PC-3 (cell line): ENCODE data around the gene PGC. TPM values are rescaled to one million over a fixed set of nuclear protein-coding genes. Genes with fewer than 3 reads are reported as not detected.

Source experiments
- ATAC-seq: fragments of 200-7000 bp; cut with Tn5 transposase; 2 replicates; pipeline ENCODE4 v1.9.1; 2020; ENCODE audit warnings: mild to moderate bottlenecking, moderate library complexity
- BruUV-seq: library from RNA; stranded (reverse); fragments of 400-500 nt; replicated peaks from 2 replicates; lab custom pipeline; 2021; lab: Mats Ljungman, UMichigan
- CTCF ChIA-PET: fragments of 300-600 bp; sonication (Branson Sonifier 250); formaldehyde crosslinking; loops from one replicate; lab custom pipeline; 2022; ENCODE audit warnings: antibody characterized with exemption; lab: Charles Lee
- POLR2A ChIA-PET: fragments of 300-600 bp; sonication (Branson Sonifier 250); formaldehyde crosslinking; loops from one replicate; lab custom pipeline; 2022; ENCODE audit warnings: antibody characterized with exemption; ENCODE audit not compliant: unreplicated experiment; lab: Charles Lee
- DNase-seq: peaks from one replicate; pipeline ENCODE4 v3.0.0-alpha.2; 2015
- H2AFZ ChIP-seq: fragments of 300-600 bp; sonication (generic); 2 replicates; pipeline ENCODE4 v1.6.0; 2016; ENCODE audit warnings: antibody characterized with exemption, low read length
- H3F3A ChIP-seq: fragments of 300-600 bp; sonication (generic); one replicate; pipeline ENCODE4 v1.6.0; 2017; ENCODE audit warnings: antibody characterized with exemption, low read length, control low read depth, mild to moderate bottlenecking; ENCODE audit not compliant: unreplicated experiment
- H3K27ac ChIP-seq: fragments of 300-600 bp; sonication (generic); 2 replicates; pipeline ENCODE4 v1.5.1; 2016; ENCODE audit warnings: mild to moderate bottlenecking, low read length
- H3K27me3 ChIP-seq: fragments of 300-600 bp; sonication (generic); 2 replicates; pipeline ENCODE4 v1.6.1; 2016; ENCODE audit warnings: low read length, mixed read lengths
- H3K36me3 ChIP-seq: fragments of 300-600 bp; sonication (generic); 2 replicates; pipeline ENCODE4 v1.6.1; 2016; ENCODE audit warnings: low read depth, mixed run types, low read length, mixed read lengths
- H3K4me1 ChIP-seq: fragments of 300-600 bp; sonication (generic); 2 replicates; pipeline ENCODE4 v1.5.1; 2016; ENCODE audit warnings: low read length; ENCODE audit not compliant: insufficient read depth
- H3K4me2 ChIP-seq: fragments of 300-600 bp; sonication (generic); 2 replicates; pipeline ENCODE4 v1.6.0; 2016; ENCODE audit warnings: low read length
- H3K4me3 ChIP-seq: fragments of 300-600 bp; sonication (generic); 2 replicates; pipeline ENCODE4 v1.5.1; 2016; ENCODE audit warnings: mild to moderate bottlenecking, low read length, mixed read lengths
- H3K79me2 ChIP-seq: fragments of 300-600 bp; sonication (generic); 2 replicates; pipeline ENCODE4 v1.6.1; 2017; ENCODE audit warnings: low read length, mixed read lengths
- H3K9ac ChIP-seq: fragments of 300-600 bp; sonication (generic); 2 replicates; pipeline ENCODE4 v1.6.0; 2016; ENCODE audit warnings: mild to moderate bottlenecking, low read length
- H3K9me2 ChIP-seq: fragments of 300-600 bp; sonication (generic); replicated peaks from 2 replicates; pipeline ENCODE4 v1.6.1; 2016; ENCODE audit warnings: mixed run types, low read length, mixed read lengths
- H3K9me3 ChIP-seq: fragments of 300-600 bp; sonication (generic); 2 replicates; pipeline ENCODE4 v1.6.1; 2016; ENCODE audit warnings: low read length, mixed read lengths
- H4K20me1 ChIP-seq: fragments of 300-600 bp; sonication (generic); 2 replicates; pipeline ENCODE4 v1.6.1; 2016; ENCODE audit warnings: low read length, mixed read lengths
- EZH2 ChIP-seq: fragments of 300-600 bp; sonication (generic); IDR thresholded peaks from one replicate; pipeline ENCODE4 v1.6.1; 2017; ENCODE audit warnings: antibody characterized with exemption, mild to moderate bottlenecking, low read length; ENCODE audit not compliant: unreplicated experiment
- EZH2phosphoT487 ChIP-seq: fragments of 300-600 bp; sonication (generic); IDR thresholded peaks from 2 replicates; pipeline ENCODE4 v1.6.1; 2018; ENCODE audit warnings: mild to moderate bottlenecking, antibody characterized with exemption, low read length, borderline replicate concordance
- intact Hi-C: fragments of 100-400 bp; cut with micrococcal nuclease; formaldehyde crosslinking; loops from 2 replicates; pipeline ENCODE4 v1.9.0; 2023
- total RNA-seq: library from RNA; depleted of rRNA; stranded (reverse); fragments of >200 nt; gene quantifications from 2 replicates; pipeline ENCODE4 v1.2.3, GENCODE V29; 2014
- TF ChIP-seq, protein P1 (sequence below): fragments of 300-600 bp; sonication (generic); conservative IDR thresholded peaks from 2 replicates; pipeline ENCODE4 v1.5.1; 2017; ENCODE audit warnings: antibody characterized with exemption, low read depth, mild to moderate bottlenecking, low read length

PGC gene
- total RNA-seq, 1 experiment from 2014 or later: not detected

- Histone ChIP-seq H3F3A (no peaks in the 10 kb centered on the region), H3K4me2 (no peak overlapping the region), H3K4me1 (peaks cover 2% of the 10 kb centered on the region; the same call in 1 of the 2 replicates), H3K27me3 (no peaks in the 10 kb centered on the region), H3K9me3 (no peaks in the 10 kb centered on the region), H3K79me2 (no peaks in the 10 kb centered on the region), H4K20me1 (no peaks in the 10 kb centered on the region), H3K4me3 (no peak overlapping the region), H2AFZ (no peak overlapping the region), H3K9me2 (no peaks in the 10 kb centered on the region), H3K9ac (no peak overlapping the region), H3K27ac (no peak overlapping the region), H3K36me3 (no peaks in the 10 kb centered on the region)
- no peak for DNase-seq
- ATAC-seq: no peak
- ChIA-PET POLR2A (no interaction called here), CTCF (no interaction called here)
- no peak for TF ChIP-seq EZH2
- TF ChIP-seq, protein P1, sequence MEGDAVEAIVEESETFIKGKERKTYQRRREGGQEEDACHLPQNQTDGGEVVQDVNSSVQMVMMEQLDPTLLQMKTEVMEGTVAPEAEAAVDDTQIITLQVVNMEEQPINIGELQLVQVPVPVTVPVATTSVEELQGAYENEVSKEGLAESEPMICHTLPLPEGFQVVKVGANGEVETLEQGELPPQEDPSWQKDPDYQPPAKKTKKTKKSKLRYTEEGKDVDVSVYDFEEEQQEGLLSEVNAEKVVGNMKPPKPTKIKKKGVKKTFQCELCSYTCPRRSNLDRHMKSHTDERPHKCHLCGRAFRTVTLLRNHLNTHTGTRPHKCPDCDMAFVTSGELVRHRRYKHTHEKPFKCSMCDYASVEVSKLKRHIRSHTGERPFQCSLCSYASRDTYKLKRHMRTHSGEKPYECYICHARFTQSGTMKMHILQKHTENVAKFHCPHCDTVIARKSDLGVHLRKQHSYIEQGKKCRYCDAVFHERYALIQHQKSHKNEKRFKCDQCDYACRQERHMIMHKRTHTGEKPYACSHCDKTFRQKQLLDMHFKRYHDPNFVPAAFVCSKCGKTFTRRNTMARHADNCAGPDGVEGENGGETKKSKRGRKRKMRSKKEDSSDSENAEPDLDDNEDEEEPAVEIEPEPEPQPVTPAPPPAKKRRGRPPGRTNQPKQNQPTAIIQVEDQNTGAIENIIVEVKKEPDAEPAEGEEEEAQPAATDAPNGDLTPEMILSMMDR: no peak
- no peak for TF ChIP-seq EZH2phosphoT487
- intact Hi-C loops: no loop called here
- BruUV-seq: no TSS peak
Observed at GRCh38 chr6:41728073-41728936, 18.9 kb downstream of the PGC start.

- Histone ChIP-seq H3K4me3 (no peak overlapping the region), H4K20me1 (no peaks in the 10 kb centered on the region), H3F3A (no peaks in the 10 kb centered on the region), H3K9me3 (no peaks in the 10 kb centered on the region), H3K4me2 (no peak overlapping the region), H3K9ac (no peak overlapping the region), H3K4me1 (no peaks in the 10 kb centered on the region; the same call in 1 of the 2 replicates), H3K79me2 (no peaks in the 10 kb centered on the region), H3K36me3 (no peaks in the 10 kb centered on the region), H2AFZ (no peak overlapping the region), H3K9me2 (no peaks in the 10 kb centered on the region), H3K27me3 (no peaks in the 10 kb centered on the region), H3K27ac (no peak overlapping the region)
- intact Hi-C loops: no loop called here
- no TSS peak for BruUV-seq
- ATAC-seq (no peak), DNase-seq (no peak)
- ChIA-PET POLR2A (no interaction called here), CTCF (no interaction called here)
- TF ChIP-seq EZH2: no peak
- TF ChIP-seq, protein P1: no peak
Observed at GRCh38 chr6:41727705-41728072, 19.5 kb downstream of the PGC start.

- POLR2A ChIA-PET: no interaction called here
- no peak overlapping the region for H3K9ac ChIP-seq
- H3F3A ChIP-seq: no peaks in the 10 kb centered on the region
- no peaks in the 10 kb centered on the region for H4K20me1 ChIP-seq
- no peaks in the 10 kb centered on the region; the same call in 1 of the 2 replicates for H3K4me1 ChIP-seq
- H3K4me3 ChIP-seq: no peak overlapping the region
- ATAC-seq (no peak), DNase-seq (no peak)
- CTCF ChIA-PET: no interaction called here
- no peaks in the 10 kb centered on the region for H3K36me3 ChIP-seq
- H3K4me2 ChIP-seq: no peak overlapping the region
- intact Hi-C loops: no loop called here
- no peak overlapping the region for H2AFZ ChIP-seq
- H3K9me3 ChIP-seq: no peaks in the 10 kb centered on the region
- no peak overlapping the region for H3K27ac ChIP-seq
- H3K27me3 ChIP-seq: no peaks in the 10 kb centered on the region
- TF ChIP-seq EZH2 (no peak), EZH2phosphoT487 (no peak)
- TF ChIP-seq, protein P1: no peak
- BruUV-seq: no TSS peak
- H3K79me2 ChIP-seq: no peaks in the 10 kb centered on the region
- no peaks in the 10 kb centered on the region for H3K9me2 ChIP-seq
Observed at GRCh38 chr6:41726876-41727275, 20.3 kb downstream of the PGC start.
